Pancreas (tissue), 10 donors: ENCODE results near the gene HEBP2. TPM values are rescaled to one million over a fixed set of nuclear protein-coding genes. Genes with fewer than 3 reads are reported as not detected.

Source experiments
- ATAC-seq, 4 donors: fragments of 200-7000 bp; cut with Tn5 transposase; one replicate each; pipeline versions ENCODE4 v1.8.0 to v1.9.1; 2020; ENCODE audit warnings: mild to moderate bottlenecking in 4 of 4, moderate library complexity in 4 of 4
- DNase-seq, 6 donors: peaks; one replicate each; pipeline ENCODE4 v3.0.0-alpha.2; 2020
- FAIRE-seq: peaks from 2 replicates; lab custom pipeline; 2012; peaks lifted over from hg19 to GRCh38; lab: Jason Lieb, UNC
- H3K27ac ChIP-seq, 4 donors: fragments of 200-600 bp; sonication (generic); 1 replicate in 3 of 4; 2 replicates in 1 of 4; pipeline versions ENCODE4 v1.5.0 to v1.8.0; 2020
- H3K27me3 ChIP-seq, 4 donors: fragments of 200-600 bp; one replicate each; pipeline ENCODE4 v1.8.0; 2021
- H3K36me3 ChIP-seq, 3 donors: fragments of 200-600 bp; sonication (generic) in 1 of 3; one replicate each; pipeline versions ENCODE4 v1.5.0 to v1.8.0; 2020 to 2021
- H3K4me1 ChIP-seq, 3 donors: fragments of 200-600 bp; one replicate each; pipeline ENCODE4 v1.8.0; 2021
- H3K4me3 ChIP-seq, 4 donors: fragments of 200-600 bp; sonication (generic) in 2 of 4; one replicate each; pipeline versions ENCODE4 v1.5.0 to v1.8.0; 2020 to 2021
- H3K9me3 ChIP-seq, 4 donors: fragments of 200-600 bp; one replicate each; pipeline ENCODE4 v1.8.0; 2021
- CTCF ChIP-seq, 4 donors: fragments of 200-600 bp; sonication (generic) in 3 of 4; IDR thresholded peaks; one replicate each; pipeline versions ENCODE4 v1.5.0 to v1.8.0; 2021; ENCODE audit warnings: antibody characterized with exemption in 4 of 4
- WGBS, 2 donors: extraction: QIAGEN DNeasy Blood & Tissue Kit; methylation state at CpG; one replicate each; pipeline ENCODE4 v1.1.7; 2013; 5-methylcytosine and 5-hydroxymethylcytosine counted together
- intact Hi-C, 3 donors: fragments of 100-400 bp; cut with DNase I; formaldehyde crosslinking; loops; one replicate each; pipeline versions ENCODE4 v1.11.1 to v1.14.2; 2022
- polyA plus RNA-seq, 2 donors: library from polyadenylated mRNA; stranded (reverse); fragments of 200-250 nt; gene quantifications; one replicate each; pipeline ENCODE4 v1.2.3, GENCODE V29; 2013
- total RNA-seq, 6 donors: library from RNA; stranded (reverse); fragmentation: NEBNext Ultra II Directional in 4 of 6; extraction: Animal tissue kit (Norgen Biotek cat#: 25700) in 4 of 6; gene quantifications; one replicate each; pipeline versions ENCODE4 v1.2.1 to v1.2.4, GENCODE V29; 2021 to 2023
- donor health status: healthy with polysubstance abuse.
- donor health status: DM: no; HTN: no; CAD: no; lungs with moderate emphysema.
- donor health status: DM: no; HTN: no; CAD: no.
- donor health status: control.
- donor health status: control.
- donor health status: Bipolar disorder and iron deficiency.
- donor health status: DM: yes; HTN: yes; CAD: no.
- donor health status: DM: no; HTN: no; CAD: no.
- donor health status: DM: no; HTN: no; CAD: no.
- donor health status: DM: yes; HTN: yes; CAD: no.

HEBP2 gene
- total and polyA plus RNA-seq, 8 donors = 10.7 to 34.0 (median 28.5) TPM

GRCh38 chr6:138371720-138372119, 32.3 kb upstream of the HEBP2 start:
- Histone ChIP-seq H3K36me3 (no peaks in the 10 kb centered on the region), H3K4me1 (peaks cover 3 to 10% (median 5%) of the 10 kb centered on the region in 3 donors), H3K4me3 (no peak overlapping the region), H3K27me3 (no peaks in the 10 kb centered on the region), H3K9me3 (no peaks in the 10 kb centered on the region), H3K27ac (no peak overlapping the region)
- no peak for DNase-seq
- peak in 3 of 4 donors; percentile 34 to 67 (median 46) for ATAC-seq
- WGBS, 2 donors = 22 to 30% methylated on average over 3 of the region's 3 CpGs
- TF ChIP-seq CTCF (IDR thresholded peaks at IDR 0.05) = no peak
- intact Hi-C loops = no loop called here
- FAIRE-seq = no peak

GRCh38 chr6:138372711-138373463, 31.1 kb upstream of the HEBP2 start:
- no peak for TF ChIP-seq CTCF (IDR thresholded peaks at IDR 0.05)
- intact Hi-C loops = no loop called here
- Histone ChIP-seq H3K9me3 (no peaks in the 10 kb centered on the region), H3K27ac (no peak overlapping the region), H3K4me1 (peaks cover 3 to 10% (median 5%) of the 10 kb centered on the region in 3 donors), H3K4me3 (no peak overlapping the region), H3K27me3 (no peaks in the 10 kb centered on the region), H3K36me3 (no peaks in the 10 kb centered on the region)
- DNase-seq (no peak), FAIRE-seq (no peak), ATAC-seq (no peak)

GRCh38 chr6:138374230-138374629, 29.8 kb upstream of the HEBP2 start:
- Histone ChIP-seq H3K36me3 (no peaks in the 10 kb centered on the region), H3K9me3 (no peaks in the 10 kb centered on the region), H3K4me1 (peaks cover 3 to 15% (median 5%) of the 10 kb centered on the region in 3 donors), H3K27me3 (no peaks in the 10 kb centered on the region), H3K27ac (no peak overlapping the region), H3K4me3 (no peak overlapping the region)
- no peak for ATAC-seq
- no peak for TF ChIP-seq CTCF (IDR thresholded peaks at IDR 0.05)
- intact Hi-C loops = no loop called here
- DNase-seq = no peak
- FAIRE-seq = no peak

- no peak for TF ChIP-seq CTCF (IDR thresholded peaks at IDR 0.05)
- peaks cover 3 to 15% (median 5%) of the 10 kb centered on the region in 3 donors for H3K4me1 ChIP-seq
- no peaks in the 10 kb centered on the region for H3K9me3 ChIP-seq
- DNase-seq = no peak
- no peak for FAIRE-seq
- no peaks in the 10 kb centered on the region for H3K27me3 ChIP-seq
- no peaks in the 10 kb centered on the region for H3K36me3 ChIP-seq
- no peak overlapping the region for H3K27ac ChIP-seq
- intact Hi-C loops = no loop called here
- H3K4me3 ChIP-seq = no peak overlapping the region
- ATAC-seq = no peak
- WGBS, 2 donors = 89 to 94% methylated on average over 2 of the region's 2 CpGs
These were observed 29.2 kb upstream of the HEBP2 start for GRCh38 chr6:138374815-138375214.

GRCh38 chr6:138377042-138377441, 27.0 kb upstream of the HEBP2 start:
- DNase-seq = no peak
- H3K27me3 ChIP-seq = no peaks in the 10 kb centered on the region
- peaks cover 0 to 6% (median 0%) of the 10 kb centered on the region in 3 donors for H3K4me1 ChIP-seq
- intact Hi-C loops = no loop called here
- no peak for ATAC-seq
- no peaks in the 10 kb centered on the region for H3K9me3 ChIP-seq
- no peak for FAIRE-seq
- no peaks in the 10 kb centered on the region for H3K36me3 ChIP-seq
- no peak overlapping the region for H3K4me3 ChIP-seq
- no peak overlapping the region for H3K27ac ChIP-seq
- no peak for TF ChIP-seq CTCF (IDR thresholded peaks at IDR 0.05)
